Mucosa of stomach (tissue), 1 donor: Measurements from ENCODE around the gene PPP1R3F.
A peak's percentile ranks its signal among the peaks of the same experiment; 100 is the strongest.

ENCODE experiments used
- H3K27me3 ChIP-seq: one replicate; pipeline ENCODE4 v1.7.0; 2013; ENCODE audit warnings: mild to moderate bottlenecking, low read length; ENCODE audit not compliant: control insufficient read depth, insufficient read depth
- H3K36me3 ChIP-seq: one replicate; pipeline ENCODE4 v1.7.0; 2013; ENCODE audit warnings: low read length; ENCODE audit not compliant: control insufficient read depth, insufficient read depth
- H3K4me1 ChIP-seq: one replicate; pipeline ENCODE4 v1.7.0; 2013; ENCODE audit warnings: mild to moderate bottlenecking, low read length; ENCODE audit not compliant: control insufficient read depth, insufficient read depth
- H3K4me3 ChIP-seq: one replicate; pipeline ENCODE4 v1.7.0; 2013; ENCODE audit warnings: low read length
- H3K9ac ChIP-seq: one replicate; pipeline ENCODE4 v1.7.0; 2013; ENCODE audit warnings: mild to moderate bottlenecking, low read length, moderate library complexity
- H3K9me3 ChIP-seq: one replicate; pipeline ENCODE4 v1.7.0; 2013; ENCODE audit warnings: mild to moderate bottlenecking, low read length, moderate library complexity; ENCODE audit not compliant: control insufficient read depth
- donor health status: Pancreatic carcinoma.

The PPP1R3F gene

DNA sequence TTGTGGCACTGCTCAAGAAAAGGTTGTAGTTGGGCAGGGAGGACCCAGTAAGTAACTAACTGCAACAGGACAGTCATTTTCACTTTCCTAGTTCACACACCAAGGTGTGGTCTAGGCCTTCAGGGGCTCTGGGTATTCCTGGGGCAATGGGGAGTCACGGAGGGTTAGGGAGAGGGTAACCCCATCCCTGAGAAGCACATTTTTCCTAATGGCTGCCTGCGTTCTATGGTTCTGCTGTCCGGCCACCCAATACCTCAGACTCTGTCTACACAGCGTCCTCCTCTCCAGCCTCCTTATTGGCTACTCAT is 937 bp upstream of the PPP1R3F start:
- Histone ChIP-seq H3K4me1 (peaks cover 22% of the 10 kb centered on the region), H3K4me3 (peak overlapping the region; percentile 63), H3K9me3 (no peaks in the 10 kb centered on the region), H3K9ac (peak overlapping the region; percentile 76), H3K27me3 (no peaks in the 10 kb centered on the region), H3K36me3 (no peaks in the 10 kb centered on the region)

GRCh38 chrX:49269010-49269766 is 405 bp upstream of the PPP1R3F start:
- Histone ChIP-seq H3K9ac (peak overlapping the region; percentile 76), H3K36me3 (no peaks in the 10 kb centered on the region), H3K4me1 (peaks cover 22% of the 10 kb centered on the region), H3K27me3 (no peaks in the 10 kb centered on the region), H3K9me3 (no peaks in the 10 kb centered on the region), H3K4me3 (peak overlapping the region; percentile 63)

DNA sequence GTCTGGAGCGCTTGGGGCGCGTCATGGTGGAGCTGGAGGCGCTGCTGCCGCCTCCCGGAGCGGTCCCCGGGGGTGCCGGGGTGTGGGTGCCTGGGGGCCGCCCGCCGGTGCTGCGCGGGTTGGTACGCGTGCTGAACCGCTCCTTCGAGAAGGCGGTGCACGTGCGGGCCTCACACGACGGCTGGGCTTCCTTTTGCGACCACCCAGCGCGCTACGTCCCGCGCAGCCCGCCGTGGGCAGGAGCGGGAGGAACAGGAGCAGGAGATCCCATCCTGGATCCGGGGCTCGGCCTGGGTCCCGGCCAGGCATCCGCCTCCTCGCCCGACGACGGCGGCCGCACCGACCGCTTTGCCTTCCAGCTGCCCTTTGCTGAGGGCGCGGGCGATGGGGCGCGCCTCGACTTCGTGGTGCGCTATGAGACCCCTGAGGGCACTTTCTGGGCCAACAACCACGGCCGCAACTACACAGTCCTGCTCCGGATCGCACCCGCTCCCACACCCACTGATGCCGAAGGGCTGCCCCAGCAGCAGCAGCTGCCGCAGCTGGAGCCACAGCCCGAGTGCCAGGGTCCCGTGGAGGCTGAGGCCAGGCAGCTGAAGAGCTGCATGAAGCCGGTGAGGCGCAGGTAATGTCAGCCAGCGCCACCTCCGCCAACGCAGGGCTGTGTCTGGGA is 792 bp downstream of the PPP1R3F start:
- no peaks in the 10 kb centered on the region for H3K9me3 ChIP-seq
- H3K4me1 ChIP-seq = peaks cover 22% of the 10 kb centered on the region
- H3K9ac ChIP-seq = peak overlapping the region; percentile 76
- H3K36me3 ChIP-seq = no peaks in the 10 kb centered on the region
- H3K4me3 ChIP-seq = no peak overlapping the region
- no peaks in the 10 kb centered on the region for H3K27me3 ChIP-seq

GRCh38 chrX:49271341-49271740 is 1.7 kb downstream of the PPP1R3F start:
- Histone ChIP-seq H3K27me3 (no peaks in the 10 kb centered on the region), H3K9ac (no peak overlapping the region), H3K9me3 (no peaks in the 10 kb centered on the region), H3K36me3 (no peaks in the 10 kb centered on the region), H3K4me3 (no peak overlapping the region), H3K4me1 (peaks cover 22% of the 10 kb centered on the region)

GRCh38 chrX:49272421-49272820 is 2.8 kb downstream of the PPP1R3F start:
- Histone ChIP-seq H3K9me3 (no peaks in the 10 kb centered on the region), H3K4me3 (no peak overlapping the region), H3K27me3 (no peaks in the 10 kb centered on the region), H3K9ac (no peak overlapping the region), H3K4me1 (peaks cover 26% of the 10 kb centered on the region), H3K36me3 (no peaks in the 10 kb centered on the region)

DNA sequence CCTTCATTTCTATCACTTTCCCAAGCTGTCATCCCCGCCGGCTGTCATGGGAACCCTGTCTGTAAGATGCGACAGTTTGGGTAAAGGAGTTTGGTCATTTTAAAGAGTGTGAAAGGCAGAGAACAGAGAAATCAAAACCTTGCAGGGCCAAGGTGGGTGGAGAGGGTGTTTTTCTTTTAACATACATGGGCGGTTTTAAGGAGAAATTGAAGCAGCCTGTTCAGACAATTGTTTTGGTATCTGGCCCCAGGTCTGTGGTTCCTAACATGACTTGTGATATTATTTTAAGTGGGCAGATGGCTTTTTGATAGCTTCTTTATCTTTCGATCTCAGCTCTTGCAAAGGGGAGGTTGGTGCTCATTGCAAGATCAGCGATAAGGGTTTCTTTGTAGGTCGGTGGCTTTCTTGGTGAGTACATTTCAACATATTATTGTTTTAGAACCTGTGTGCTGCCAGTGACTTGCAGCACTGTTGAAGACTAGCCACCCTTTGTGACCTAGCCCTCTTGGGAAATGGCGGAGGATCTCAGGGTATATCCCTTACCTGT is 3.7 kb downstream of the PPP1R3F start:
- no peaks in the 10 kb centered on the region for H3K9me3 ChIP-seq
- H3K27me3 ChIP-seq = no peaks in the 10 kb centered on the region
- H3K4me1 ChIP-seq = peaks cover 26% of the 10 kb centered on the region
- H3K4me3 ChIP-seq = no peak overlapping the region
- no peaks in the 10 kb centered on the region for H3K36me3 ChIP-seq
- no peak overlapping the region for H3K9ac ChIP-seq

DNA sequence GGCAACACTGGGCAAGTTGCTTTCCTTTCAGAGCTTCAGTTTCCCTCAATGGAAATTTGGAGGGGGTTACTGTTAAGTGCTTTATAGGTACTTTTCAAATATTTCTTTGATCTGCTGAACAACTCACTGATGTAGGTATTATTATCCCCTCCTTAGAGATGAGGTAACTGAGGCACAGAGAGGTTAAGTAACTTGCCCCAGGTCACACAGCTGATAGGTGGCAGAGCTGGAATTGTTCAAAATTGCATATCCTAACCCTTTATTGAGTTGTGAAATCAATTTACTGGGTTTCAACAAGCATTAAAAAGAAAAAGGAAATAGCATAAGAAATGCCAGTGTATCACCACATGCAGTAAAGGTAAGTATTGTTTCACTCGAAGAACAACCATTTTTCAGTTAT is 6.6 kb downstream of the PPP1R3F start:
- no peak overlapping the region for H3K4me3 ChIP-seq

DNA sequence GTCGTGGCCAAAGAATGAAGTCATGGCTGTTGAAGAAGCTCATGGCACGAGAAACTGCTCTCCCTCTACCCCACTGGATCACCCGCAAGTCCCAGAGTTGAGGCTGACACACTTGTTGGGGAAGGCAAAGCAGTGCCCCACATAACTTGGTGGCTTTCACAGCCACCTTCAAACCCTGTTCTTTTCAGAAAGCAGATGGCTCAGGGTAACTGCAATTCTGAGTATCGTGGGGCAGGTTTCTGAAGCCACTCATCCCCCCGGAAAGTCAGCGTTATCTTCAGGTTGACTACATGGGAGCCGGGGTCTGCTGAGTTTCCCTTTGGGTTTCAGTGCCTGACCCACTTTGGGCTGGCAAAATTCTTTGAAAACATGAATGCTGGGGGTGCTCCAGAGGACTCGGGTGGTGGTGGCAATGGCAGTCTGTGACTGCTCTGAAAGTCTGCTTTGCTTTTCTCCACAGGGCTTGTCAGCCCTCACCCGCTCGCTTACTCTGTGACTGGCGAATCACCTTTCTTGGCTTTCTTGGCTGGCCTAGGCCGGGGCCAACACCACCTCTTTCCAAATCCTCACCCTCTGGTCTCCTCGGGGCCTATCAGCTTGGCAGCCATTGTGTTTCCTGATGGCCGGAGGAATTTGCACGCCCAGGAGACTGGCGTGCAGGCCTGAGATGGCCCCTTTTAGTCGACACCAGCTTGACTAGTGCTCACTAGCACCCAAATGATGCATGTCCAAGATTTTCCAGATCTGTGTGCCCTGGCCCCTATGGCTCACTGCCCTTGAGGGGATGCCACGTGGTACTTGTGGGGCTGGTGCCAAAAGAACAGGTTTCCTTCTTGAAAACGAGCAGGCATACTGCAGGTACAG is 7.3 kb downstream of the PPP1R3F start:
- H3K36me3 ChIP-seq = no peaks in the 10 kb centered on the region
- peaks cover 12% of the 10 kb centered on the region for H3K4me1 ChIP-seq
- H3K9ac ChIP-seq = no peak overlapping the region
- H3K9me3 ChIP-seq = no peaks in the 10 kb centered on the region
- no peak overlapping the region for H3K4me3 ChIP-seq
- H3K27me3 ChIP-seq = no peaks in the 10 kb centered on the region

More for the DNA sequence above, 6.6 kb downstream of the PPP1R3F start:
- Histone ChIP-seq H3K27me3 (no peaks in the 10 kb centered on the region), H3K36me3 (no peaks in the 10 kb centered on the region), H3K9me3 (no peaks in the 10 kb centered on the region), H3K4me1 (peaks cover 18% of the 10 kb centered on the region), H3K9ac (no peak overlapping the region)

DNA sequence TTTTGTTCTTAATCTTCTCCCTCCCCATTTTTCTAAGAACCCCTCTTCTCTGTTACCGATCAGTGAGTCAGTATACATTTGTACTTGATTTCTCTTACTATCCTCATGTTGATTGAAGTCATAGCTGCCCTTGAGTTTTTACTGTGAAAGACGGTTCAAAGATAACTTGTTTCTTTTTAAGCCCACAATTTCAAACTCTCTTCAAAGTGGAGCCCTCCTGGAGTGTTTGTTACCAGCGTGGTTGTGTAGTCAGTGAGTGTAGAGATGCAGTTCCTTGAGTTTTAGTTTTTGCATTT is 7.9 kb downstream of the PPP1R3F start:
- no peaks in the 10 kb centered on the region for H3K36me3 ChIP-seq
- no peak overlapping the region for H3K4me3 ChIP-seq
- H3K27me3 ChIP-seq = no peaks in the 10 kb centered on the region
- H3K9me3 ChIP-seq = no peaks in the 10 kb centered on the region
- peaks cover 7% of the 10 kb centered on the region for H3K4me1 ChIP-seq
- no peak overlapping the region for H3K9ac ChIP-seq

DNA sequence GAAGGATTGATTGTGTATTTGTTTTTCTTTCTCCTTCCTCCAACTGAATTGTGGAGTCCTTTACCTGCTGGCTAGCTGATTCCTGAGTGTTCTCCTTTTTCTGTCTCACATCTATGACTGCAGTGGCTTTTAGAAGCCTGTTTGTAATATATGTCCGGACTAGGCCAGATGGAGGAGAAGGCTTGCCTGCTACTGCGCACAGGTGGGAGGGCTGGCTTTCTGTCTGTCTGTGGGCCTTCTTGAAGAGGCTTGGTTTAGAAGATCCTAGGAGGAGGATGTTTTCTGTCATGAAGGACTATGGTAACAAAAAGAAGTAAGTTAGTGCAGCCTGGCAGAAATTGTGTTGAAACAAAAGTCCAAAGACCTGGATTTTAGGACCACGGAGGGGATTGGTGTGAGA is 8.5 kb downstream of the PPP1R3F start:
- no peaks in the 10 kb centered on the region for H3K27me3 ChIP-seq
- H3K9ac ChIP-seq = no peak overlapping the region
- no peaks in the 10 kb centered on the region for H3K9me3 ChIP-seq
- H3K4me1 ChIP-seq = peaks cover 4% of the 10 kb centered on the region
- no peak overlapping the region for H3K4me3 ChIP-seq
- H3K36me3 ChIP-seq = no peaks in the 10 kb centered on the region

- no peaks in the 10 kb centered on the region for H3K36me3 ChIP-seq
- no peak overlapping the region for H3K9ac ChIP-seq
- H3K4me3 ChIP-seq = no peak overlapping the region
- no peaks in the 10 kb centered on the region for H3K9me3 ChIP-seq
- no peaks in the 10 kb centered on the region for H3K27me3 ChIP-seq
- no peaks in the 10 kb centered on the region for H3K4me1 ChIP-seq
Measured at GRCh38 chrX:49282647-49283011, 13.0 kb downstream of the PPP1R3F start.

DNA sequence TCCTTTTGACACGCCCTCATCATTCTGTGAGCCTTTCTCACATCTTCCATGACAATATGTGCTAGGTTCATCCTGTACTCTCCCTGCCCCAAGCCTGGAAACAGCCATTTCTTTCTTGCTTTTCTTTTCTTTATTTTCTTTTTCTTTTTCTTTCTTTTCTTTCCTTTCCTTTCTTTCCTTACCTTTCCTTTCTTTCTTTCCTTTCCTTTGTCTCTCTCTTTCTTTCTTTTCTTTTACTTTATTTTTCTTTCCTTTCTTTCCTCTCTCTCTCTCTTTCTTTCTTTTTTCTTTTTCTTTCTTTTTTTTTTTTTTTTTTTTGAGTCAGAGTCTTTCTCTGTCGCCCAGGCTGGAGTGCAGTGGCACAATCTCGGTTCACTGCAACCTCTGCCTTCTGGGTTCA is 14.6 kb downstream of the PPP1R3F start:
- H3K9ac ChIP-seq = no peak overlapping the region
- no peak overlapping the region for H3K4me3 ChIP-seq
- no peaks in the 10 kb centered on the region for H3K36me3 ChIP-seq
- H3K27me3 ChIP-seq = no peaks in the 10 kb centered on the region
- no peaks in the 10 kb centered on the region for H3K9me3 ChIP-seq
- no peaks in the 10 kb centered on the region for H3K4me1 ChIP-seq
